ENCODE data around the gene CSTA.

Gene CSTA

DNA sequence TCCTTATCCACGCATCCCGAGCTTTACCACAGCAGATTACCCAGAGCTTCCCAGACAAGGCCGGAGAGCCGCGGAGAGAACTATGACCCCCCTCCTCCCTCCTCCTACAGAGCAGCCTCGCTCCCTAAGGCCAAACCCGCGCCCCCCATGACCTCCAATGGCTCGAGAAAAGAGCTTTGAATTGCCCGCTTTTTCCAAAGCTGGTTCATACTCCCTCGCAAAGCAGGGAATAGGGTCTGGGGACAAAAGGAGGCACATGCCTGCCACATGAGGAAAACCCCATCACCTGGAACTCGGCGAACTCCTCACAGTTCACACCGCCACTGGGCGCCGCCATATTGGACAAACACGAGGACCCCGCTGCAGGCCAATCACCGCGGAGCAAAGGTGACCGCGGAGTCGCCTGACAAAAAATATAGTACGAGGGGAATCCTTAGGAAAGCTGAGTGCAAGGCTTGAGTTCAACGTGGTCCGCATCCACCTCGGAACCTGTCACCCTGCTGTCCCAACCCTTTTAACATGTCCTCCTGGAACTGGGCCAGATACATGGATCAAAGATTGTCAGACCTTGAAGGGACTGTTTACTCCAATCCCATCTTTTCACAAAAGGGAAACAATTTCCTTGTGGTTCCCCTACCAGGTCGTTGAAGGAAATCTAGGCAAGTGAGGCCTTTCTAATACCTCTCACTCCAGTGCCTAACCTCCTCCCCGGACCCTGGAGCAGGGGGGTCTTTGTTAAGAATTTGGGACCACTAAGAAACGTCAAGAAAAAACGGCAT is 58.0 kb downstream of the CSTA start, which contains the start of gene MIX23:
Gene MIX23, minus strand, starts transcription at position 344 of the 779 bp plus-strand sequence. Its CDS starts 7 bp downstream, at position 337.
- DNase-seq, result peak; percentile 77

DNA sequence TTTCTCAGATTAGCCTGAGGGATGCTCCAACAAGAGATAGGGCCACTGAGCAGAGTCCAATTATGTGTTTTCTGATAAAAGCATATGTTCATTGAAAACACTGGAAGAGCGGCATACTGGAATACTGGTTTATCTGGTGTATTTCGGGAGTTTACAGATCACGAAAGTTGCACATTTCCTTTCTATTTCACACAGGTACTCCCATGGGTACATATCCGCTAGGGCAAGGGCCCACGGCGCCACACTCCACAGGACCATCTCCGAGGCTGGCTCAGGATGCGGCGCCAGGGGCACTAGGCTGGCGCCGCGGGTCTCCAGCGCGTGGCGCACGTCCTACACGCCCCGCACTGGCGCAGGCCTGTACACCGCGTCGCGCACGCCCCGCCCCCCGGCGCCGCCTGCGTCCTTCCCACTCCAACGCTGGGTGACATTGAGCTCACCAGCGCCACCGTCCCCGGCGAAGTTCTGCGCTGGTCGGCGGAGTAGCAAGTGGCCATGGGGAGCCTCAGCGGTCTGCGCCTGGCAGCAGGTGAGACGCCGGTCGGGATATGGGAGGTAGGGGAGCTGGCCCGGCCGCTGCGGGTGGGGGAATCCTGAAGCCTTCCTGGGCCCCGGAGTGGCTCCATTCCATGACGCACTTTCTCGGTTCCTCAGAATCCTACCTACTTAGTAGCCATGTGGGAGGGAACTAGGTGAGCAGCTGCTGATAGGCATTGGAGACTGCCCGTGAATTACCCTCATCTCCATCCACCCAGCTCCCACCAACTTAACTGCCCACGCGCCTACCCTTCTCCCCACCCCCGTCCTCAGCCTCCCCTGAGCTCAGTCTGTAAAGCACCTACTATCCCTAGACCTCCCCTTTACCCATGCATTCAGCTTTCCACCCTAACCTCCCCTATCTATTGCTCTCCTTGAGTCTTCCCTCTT is 59.0 kb downstream of the CSTA start, which contains the start of gene FAM162A:
Gene FAM162A, plus strand, starts transcription at position 412 of the 927 bp plus-strand sequence. Its CDS starts 84 bp downstream, at position 496.
- peak; percentile 70 for DNase-seq

DNA sequence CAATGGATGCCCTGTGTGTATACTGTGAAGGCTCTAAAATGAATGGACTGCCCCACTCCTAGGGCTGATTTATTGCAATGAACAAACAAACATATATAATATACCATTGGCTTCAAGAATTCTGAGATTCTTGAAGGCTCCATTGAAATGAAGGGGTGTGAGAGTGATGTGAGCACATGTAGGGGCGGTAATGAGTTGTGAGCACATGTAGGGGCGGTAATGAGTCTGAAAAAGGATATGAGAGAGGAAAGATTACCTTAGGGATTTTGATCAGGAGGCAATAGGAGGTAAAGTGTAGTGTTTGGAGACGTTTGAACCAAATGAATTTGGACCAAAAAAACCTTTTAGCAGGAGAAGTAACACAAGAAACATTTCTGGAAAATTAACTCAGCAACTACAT is 62.7 kb downstream of the CSTA start:
- DNase-seq, result no peak

DNA sequence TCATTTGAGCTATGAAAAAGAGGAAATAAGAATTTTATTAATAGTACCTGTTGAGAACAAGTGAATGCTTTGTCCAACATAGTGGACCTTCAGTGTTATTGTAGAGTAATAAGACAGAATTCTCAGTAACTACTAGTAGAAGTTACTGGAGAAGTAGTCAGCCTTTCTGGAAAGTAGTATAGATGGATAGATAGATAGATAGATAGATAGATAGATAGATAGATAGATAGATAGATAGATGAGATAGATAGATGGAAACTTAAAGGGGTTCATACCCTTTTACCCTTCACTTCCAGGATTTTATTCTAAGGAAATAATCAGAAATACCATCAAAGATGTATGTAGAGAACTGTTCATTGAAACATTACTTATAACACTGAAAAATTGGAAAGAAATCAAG is 64.1 kb downstream of the CSTA start:
- no peak for DNase-seq

DNA sequence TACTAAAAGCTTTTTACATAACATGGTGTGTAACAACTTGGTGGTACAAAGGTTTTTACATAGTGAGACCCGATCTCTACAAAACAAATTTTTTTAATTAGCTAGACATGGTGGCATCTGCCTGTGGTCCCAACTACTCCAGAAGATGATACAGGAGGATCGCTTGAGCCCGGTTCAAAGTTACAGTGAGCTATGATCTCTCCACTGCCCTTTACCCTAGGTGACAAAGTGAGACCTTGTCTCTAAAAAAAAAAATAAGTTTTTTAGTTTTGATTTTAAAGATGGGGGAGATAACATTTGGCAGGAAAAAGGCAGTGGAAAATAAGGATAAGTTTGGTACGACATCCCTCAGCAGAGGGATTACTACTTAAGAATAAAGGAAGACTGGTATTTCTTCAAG is 64.8 kb downstream of the CSTA start:
- DNase-seq, result no peak

DNA sequence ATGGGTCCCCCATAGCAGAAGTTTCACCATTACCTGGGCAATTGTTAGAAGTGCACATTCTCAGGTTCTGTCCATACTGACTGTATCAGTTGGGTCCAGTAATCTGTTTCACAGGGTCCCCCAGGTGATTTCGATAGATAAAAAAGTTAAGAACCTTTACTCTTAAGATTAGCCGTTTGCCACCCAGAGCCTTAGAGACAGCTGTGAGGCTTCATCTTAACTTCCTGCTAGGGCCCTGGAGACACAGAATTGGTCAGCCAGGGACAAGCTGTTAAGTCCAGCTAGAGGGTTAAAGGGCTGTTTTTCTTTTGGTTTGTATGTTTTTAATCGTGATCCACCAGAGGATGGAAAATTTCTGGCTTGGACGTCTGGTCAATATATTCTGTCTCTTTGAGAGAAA is 65.6 kb downstream of the CSTA start:
- DNase-seq, result no peak

All from NCI-H748 treated with DMSO at 0.1 percent for 48 hours (cell line).